Measurements from ENCODE around the gene TNFRSF25.

Gene TNFRSF25

DNA sequence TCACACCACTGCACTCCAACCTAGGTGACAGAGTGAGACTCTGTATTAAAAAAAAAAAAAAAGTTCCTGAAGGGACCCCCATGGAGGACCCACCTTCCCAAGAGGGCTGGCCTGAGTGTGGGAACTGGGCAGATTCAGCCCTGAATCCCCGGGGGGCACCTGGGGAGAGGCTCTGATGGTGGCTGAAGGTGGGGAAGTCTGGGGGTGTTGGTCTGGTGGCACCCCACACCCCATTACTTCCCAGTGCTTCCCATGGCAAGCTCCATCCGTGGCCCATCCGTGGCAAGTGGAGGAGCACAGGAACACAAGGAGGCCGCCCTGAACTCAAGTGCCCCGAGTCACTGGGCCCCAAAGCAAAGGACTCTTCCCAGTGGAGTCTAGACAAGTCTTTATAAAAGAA lies 778 bp upstream of the TNFRSF25 start:
- no peaks in the 10 kb centered on the region for H3K36me3 ChIP-seq
- TF ChIP-seq, protein P1, sequence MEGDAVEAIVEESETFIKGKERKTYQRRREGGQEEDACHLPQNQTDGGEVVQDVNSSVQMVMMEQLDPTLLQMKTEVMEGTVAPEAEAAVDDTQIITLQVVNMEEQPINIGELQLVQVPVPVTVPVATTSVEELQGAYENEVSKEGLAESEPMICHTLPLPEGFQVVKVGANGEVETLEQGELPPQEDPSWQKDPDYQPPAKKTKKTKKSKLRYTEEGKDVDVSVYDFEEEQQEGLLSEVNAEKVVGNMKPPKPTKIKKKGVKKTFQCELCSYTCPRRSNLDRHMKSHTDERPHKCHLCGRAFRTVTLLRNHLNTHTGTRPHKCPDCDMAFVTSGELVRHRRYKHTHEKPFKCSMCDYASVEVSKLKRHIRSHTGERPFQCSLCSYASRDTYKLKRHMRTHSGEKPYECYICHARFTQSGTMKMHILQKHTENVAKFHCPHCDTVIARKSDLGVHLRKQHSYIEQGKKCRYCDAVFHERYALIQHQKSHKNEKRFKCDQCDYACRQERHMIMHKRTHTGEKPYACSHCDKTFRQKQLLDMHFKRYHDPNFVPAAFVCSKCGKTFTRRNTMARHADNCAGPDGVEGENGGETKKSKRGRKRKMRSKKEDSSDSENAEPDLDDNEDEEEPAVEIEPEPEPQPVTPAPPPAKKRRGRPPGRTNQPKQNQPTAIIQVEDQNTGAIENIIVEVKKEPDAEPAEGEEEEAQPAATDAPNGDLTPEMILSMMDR (IDR thresholded peaks at IDR 0.05; ENCODE audit: low read depth, low read length): no peak
- H3K9me3 ChIP-seq: no peaks in the 10 kb centered on the region
- H3K27me3 ChIP-seq: no peaks in the 10 kb centered on the region
- DNase-seq: no peak
- no peaks in the 10 kb centered on the region for H3K4me1 ChIP-seq
- no peak overlapping the region for H3K4me3 ChIP-seq (ENCODE audit: low read depth, low read length)

DNA sequence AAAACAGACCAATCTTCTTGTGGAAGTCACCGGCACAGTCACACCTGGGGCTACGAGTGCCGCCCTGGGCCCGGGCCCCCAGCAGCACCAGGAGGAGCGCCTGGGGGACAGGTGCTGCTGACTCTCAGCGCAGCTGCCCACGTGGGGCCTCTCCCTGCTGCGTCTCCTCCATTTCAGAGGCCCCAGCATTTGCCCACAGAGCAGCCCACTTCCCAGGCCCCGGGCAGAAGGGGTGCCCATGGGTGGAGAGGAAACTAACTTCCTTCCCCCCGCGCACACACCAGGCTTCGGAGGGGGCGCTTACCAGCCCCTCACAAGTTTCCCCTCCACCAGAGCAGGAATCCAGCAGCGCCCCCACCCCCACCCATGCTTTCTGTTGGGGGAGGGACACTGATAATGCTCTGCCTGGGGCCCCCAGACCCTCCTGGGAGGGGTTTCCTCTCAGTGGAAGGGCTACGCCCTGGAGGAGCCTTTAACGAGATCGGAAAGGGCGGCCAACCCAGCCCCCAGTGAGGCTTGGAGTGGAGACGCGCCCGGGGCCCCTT lies 440 bp downstream of the TNFRSF25 start:
- H3K27me3 ChIP-seq: no peaks in the 10 kb centered on the region
- H3K4me1 ChIP-seq: no peaks in the 10 kb centered on the region
- no peak for DNase-seq
- H3K36me3 ChIP-seq: no peaks in the 10 kb centered on the region
- no peak overlapping the region for H3K4me3 ChIP-seq (ENCODE audit: low read depth, low read length)
- TF ChIP-seq, protein P1 (IDR thresholded peaks at IDR 0.05; ENCODE audit: low read depth, low read length): no peak
- H3K9me3 ChIP-seq: no peaks in the 10 kb centered on the region

DNA sequence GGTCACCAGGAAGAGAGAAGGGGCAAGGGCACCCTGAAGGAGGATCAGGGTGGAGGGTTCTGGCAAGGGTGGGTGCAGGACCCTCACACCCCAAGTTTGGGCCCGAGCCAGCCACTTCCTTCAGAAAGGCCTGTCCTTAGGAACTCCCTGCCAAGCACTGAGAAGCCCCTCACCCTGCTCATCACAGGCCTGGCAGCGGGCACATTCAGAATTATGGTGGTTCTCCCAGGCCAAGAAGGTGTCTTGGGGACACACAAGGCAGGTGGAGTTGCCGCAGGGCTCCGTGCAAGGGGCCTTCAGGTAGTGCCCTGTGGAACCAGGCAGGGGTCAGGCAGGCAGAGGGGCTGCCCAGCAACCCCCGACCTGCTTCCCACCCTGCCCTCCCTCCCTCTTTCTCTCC lies 1.1 kb downstream of the TNFRSF25 start:
- DNase-seq: no peak
- H3K4me1 ChIP-seq: no peaks in the 10 kb centered on the region
- no peaks in the 10 kb centered on the region for H3K27me3 ChIP-seq
- no peaks in the 10 kb centered on the region for H3K36me3 ChIP-seq
- TF ChIP-seq, protein P1 (IDR thresholded peaks at IDR 0.05; ENCODE audit: low read depth, low read length): no peak
- no peak overlapping the region for H3K4me3 ChIP-seq (ENCODE audit: low read depth, low read length)
- H3K9me3 ChIP-seq: no peaks in the 10 kb centered on the region

DNA sequence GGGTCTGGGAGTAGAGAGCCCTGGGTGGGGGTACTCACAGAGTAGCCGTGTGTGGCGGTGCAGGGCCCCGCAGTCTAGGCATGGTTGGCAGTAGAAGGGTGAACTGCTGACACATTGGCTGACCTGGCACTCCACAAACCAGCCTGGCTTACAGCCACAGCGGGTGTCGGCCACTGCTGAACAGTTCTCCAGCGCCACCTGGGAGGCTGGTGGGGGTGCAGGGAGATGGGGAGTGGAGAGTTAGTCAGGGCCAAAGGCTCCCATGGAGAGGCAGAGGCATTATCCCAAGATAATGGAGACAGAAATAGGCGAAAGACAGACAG lies 1.5 kb downstream of the TNFRSF25 start:
- Histone ChIP-seq H3K4me1 (no peaks in the 10 kb centered on the region), H3K4me3 (ENCODE audit: low read depth, low read length) (no peak overlapping the region), H3K36me3 (no peaks in the 10 kb centered on the region), H3K27me3 (no peaks in the 10 kb centered on the region), H3K9me3 (no peaks in the 10 kb centered on the region)
- TF ChIP-seq, protein P1 (IDR thresholded peaks at IDR 0.05; ENCODE audit: low read depth, low read length): no peak
- no peak for DNase-seq

DNA sequence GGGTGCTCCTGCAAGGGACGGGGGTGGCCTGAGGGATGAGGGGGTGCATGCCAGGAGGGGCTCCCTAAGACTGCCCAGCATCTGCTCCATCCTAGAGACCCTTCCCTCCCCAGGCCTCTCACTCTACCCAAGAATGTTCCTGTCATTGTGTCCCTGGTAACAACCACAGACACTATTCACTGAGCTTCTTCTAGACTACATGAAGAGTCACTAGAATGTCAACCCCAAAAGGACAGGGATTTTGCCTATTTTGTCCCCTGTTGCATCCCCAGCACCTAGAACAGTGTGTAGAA lies 2.9 kb downstream of the TNFRSF25 start:
- no peaks in the 10 kb centered on the region for H3K4me1 ChIP-seq
- no peak overlapping the region for H3K4me3 ChIP-seq (ENCODE audit: low read depth, low read length)
- no peaks in the 10 kb centered on the region for H3K9me3 ChIP-seq
- H3K27me3 ChIP-seq: no peaks in the 10 kb centered on the region
- TF ChIP-seq, protein P1 (IDR thresholded peaks at IDR 0.05; ENCODE audit: low read depth, low read length): no peak
- DNase-seq: no peak
- no peaks in the 10 kb centered on the region for H3K36me3 ChIP-seq

DNA sequence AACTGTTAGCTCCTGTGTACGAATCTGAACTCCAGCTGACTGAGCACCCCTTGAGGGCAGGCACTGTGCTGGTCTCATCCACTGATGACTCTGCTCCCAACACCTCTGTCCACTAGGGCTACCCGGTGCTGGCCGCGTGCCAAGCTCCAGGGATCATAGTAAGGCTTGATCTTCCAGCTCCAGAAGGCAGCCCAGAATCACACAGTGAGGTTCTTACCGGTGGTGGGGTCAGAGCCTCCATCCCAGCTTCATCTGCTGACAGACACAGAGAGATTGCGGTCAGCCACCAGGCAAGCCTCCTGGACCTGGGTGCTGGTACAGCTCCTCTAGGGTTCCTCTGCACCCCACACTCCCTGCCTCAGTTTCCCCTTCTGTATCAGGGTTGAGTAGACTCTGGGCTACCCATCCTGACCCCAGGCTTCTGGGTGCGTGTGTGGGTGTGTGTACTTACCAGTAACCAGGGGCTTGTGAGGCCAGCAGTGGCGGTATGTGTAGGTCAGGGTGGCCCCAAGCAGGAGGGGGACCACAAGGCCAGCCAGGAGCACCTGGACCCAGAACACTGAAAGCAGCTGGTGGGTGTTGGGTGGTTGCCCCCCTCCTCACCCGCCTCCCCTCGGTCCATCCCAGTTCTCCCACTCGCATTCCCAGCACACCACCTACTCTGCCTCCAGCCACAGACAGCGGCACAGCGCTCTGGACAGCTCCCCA lies 3.4 kb downstream of the TNFRSF25 start:
- no peaks in the 10 kb centered on the region for H3K27me3 ChIP-seq
- no peak overlapping the region for H3K4me3 ChIP-seq (ENCODE audit: low read depth, low read length)
- TF ChIP-seq, protein P1 (IDR thresholded peaks at IDR 0.05; ENCODE audit: low read depth, low read length): no peak
- H3K4me1 ChIP-seq: no peaks in the 10 kb centered on the region
- no peaks in the 10 kb centered on the region for H3K9me3 ChIP-seq
- DNase-seq: no peak
- no peaks in the 10 kb centered on the region for H3K36me3 ChIP-seq
